Measurements from ENCODE around the gene PLPP6.

The PLPP6 gene

GRCh38 chr9:4662989-4663792 is 1.1 kb downstream of the PLPP6 start:
- DNase-seq (ENCODE audit: low read depth) = no peak

GRCh38 chr9:4663956-4664355 is 1.9 kb downstream of the PLPP6 start:
- DNase-seq (ENCODE audit: low read depth) = no peak

- DNase-seq (ENCODE audit: low read depth) = no peak
Measured at GRCh38 chr9:4665357-4665756, 3.3 kb downstream of the PLPP6 start.

DNA sequence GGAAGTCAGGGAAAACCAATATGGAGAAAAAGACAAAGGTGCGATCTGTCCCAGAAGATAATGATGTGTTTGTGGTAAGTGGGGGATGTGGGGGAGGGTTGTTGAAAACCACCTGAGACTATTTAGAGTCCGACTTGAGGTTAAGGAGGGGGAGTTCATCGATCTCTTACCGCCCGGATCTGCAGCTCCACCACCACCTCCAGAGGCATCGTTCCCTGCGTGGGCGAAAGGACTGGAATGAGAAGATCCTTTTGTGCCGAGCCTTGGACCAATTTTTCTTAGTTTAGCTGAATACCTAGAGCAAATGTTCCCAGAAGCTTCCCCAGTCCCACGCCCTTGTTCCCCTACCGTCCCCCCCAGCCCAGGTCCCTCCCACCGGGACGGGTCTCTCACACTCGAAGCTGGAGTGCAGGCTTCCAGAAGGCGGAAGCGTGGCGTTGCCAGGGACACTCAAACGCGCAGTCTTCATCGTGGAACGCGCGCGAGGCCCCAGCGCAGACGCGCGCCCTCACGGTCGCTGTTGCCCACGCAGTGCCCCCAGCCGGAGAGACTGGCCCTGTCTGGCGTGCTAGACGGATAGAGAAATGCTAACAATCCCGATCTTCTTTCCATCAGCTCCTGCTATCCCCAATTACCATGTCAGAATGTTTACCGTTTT is 4.1 kb downstream of the PLPP6 start, which contains the start of gene SPATA6L:
Gene SPATA6L (minus strand): TSS at position 439 of the 658 bp plus-strand sequence. CDS start 230 bp downstream, at position 209.
- no peak for DNase-seq (ENCODE audit: low read depth)

DNA sequence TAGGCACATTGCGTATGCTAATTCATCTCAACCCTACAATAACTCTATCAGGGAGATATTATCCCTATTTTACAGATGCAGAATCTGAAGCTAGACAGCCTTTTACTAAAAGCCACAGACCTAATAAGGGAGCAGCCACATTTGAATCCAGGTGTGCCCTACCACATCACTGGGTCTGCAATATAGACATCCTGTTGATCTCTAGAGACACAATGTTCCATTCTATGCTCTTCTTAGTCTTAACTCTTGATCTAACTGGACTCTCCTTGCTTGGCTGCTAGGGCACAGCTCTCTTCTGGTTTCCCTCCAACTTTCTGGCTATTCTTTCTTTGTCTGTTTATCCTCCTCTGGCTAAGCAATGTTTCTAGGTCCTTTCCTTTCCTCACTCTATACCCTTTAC is 5.6 kb downstream of the PLPP6 start:
- DNase-seq (ENCODE audit: low read depth) = no peak

GRCh38 chr9:4668604-4669003 is 6.5 kb downstream of the PLPP6 start:
- no peak for DNase-seq (ENCODE audit: low read depth)

- no peak for DNase-seq (ENCODE audit: low read depth)
Measured at GRCh38 chr9:4669890-4670289, 7.8 kb downstream of the PLPP6 start.

- DNase-seq (ENCODE audit: low read depth) = no peak
Measured at GRCh38 chr9:4670591-4670990, 8.5 kb downstream of the PLPP6 start.

DNA sequence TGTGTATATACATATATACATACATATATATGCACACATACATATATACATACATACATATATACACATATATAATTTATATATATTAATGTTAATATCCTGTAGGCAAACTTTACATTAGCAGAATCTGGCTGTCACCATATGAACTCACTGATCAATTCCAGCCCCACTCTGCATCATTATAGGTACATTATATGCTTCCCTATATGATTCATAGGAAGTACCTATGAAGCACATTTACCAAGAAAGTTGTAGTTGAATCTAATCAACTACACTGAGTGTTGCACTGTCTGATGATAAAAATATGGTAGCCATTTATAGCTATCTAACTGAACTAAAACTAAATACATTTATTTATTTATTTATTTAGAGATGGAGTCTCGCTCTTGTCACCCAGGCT is 9.6 kb downstream of the PLPP6 start:
- no peak for DNase-seq (ENCODE audit: low read depth)

GRCh38 chr9:4674783-4675182 is 12.7 kb downstream of the PLPP6 start:
- peak; percentile 91 for DNase-seq (ENCODE audit: low read depth)

DNA sequence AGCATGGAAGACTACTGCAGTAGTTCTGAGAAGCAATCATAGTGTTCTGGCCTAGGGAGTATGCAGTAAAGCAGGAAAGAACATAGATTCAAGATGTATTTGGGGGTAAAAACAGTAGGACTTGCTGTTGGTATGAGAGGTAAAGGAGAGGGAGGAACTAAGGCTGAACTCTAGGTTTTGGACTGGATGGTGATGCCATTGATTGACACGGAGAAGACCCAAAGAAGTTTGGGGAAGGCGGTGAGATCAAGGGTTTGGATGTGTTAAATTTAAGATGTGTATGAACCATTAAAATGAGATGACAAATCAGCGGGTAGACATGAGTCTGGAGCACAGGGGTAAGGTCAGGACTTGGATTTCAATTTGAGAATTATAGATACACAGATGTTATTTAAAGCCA is 15.3 kb downstream of the PLPP6 start:
- no peak for DNase-seq (ENCODE audit: low read depth)

- no peak for DNase-seq (ENCODE audit: low read depth)
Measured at GRCh38 chr9:4678679-4679267, 16.7 kb downstream of the PLPP6 start.

- peak; percentile 71 for DNase-seq (ENCODE audit: low read depth)
Measured at GRCh38 chr9:4679268-4680172, 17.4 kb downstream of the PLPP6 start, which contains the start of gene CDC37L1. CDC37L1 (plus strand) TSS chr9:4679569; CDS start chr9:4679768, 199 bp downstream.

GRCh38 chr9:4680173-4680525 is 18.1 kb downstream of the PLPP6 start:
- no peak for DNase-seq (ENCODE audit: low read depth)

- DNase-seq (ENCODE audit: low read depth) = peak; percentile 67
Measured at GRCh38 chr9:4680750-4681149, 18.7 kb downstream of the PLPP6 start.

GRCh38 chr9:4684820-4685219 is 22.7 kb downstream of the PLPP6 start:
- no peak for DNase-seq (ENCODE audit: low read depth)

DNA sequence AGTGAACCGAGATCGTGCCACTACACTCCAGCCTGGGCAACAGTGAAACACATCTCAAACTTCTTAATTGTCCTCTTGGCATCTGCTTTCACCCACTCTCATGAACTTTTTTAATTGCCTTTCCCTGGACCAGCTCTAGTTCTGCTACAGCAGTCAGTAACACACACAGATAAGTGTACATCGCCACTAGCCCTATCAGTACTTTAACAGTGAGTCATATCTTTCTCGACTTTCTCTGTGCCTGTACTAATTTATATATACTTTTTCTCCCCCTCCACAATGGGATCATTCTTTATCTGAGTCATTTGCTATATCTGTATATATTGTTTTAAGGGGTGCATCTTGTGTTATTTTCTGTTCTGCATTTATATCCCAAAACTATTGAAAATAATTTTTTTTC is 24.0 kb downstream of the PLPP6 start:
- DNase-seq (ENCODE audit: low read depth) = no peak

GRCh38 chr9:4686584-4686983 is 24.5 kb downstream of the PLPP6 start:
- no peak for DNase-seq (ENCODE audit: low read depth)

DNA sequence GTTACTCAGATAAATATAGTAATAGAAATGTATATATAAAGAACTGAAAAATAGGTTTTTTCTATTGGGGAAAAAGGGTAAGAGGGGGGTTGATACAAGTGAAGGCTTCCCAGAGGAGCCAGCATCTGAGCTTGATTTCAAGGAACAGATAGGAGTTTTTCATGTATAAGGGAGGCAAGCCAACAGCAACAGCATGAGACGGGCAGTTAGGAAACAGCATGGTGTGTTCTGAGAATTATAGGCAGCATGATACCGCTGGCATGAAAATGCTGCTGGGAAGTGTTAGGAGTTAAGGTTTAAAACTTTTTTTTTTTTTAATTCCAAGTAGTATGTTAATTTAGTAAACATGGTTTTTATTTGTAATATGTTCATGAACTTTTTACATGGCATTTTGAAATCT is 26.9 kb downstream of the PLPP6 start:
- DNase-seq (ENCODE audit: low read depth) = no peak

GRCh38 chr9:4689687-4690104 is 27.6 kb downstream of the PLPP6 start:
- no peak for DNase-seq (ENCODE audit: low read depth)

DNA sequence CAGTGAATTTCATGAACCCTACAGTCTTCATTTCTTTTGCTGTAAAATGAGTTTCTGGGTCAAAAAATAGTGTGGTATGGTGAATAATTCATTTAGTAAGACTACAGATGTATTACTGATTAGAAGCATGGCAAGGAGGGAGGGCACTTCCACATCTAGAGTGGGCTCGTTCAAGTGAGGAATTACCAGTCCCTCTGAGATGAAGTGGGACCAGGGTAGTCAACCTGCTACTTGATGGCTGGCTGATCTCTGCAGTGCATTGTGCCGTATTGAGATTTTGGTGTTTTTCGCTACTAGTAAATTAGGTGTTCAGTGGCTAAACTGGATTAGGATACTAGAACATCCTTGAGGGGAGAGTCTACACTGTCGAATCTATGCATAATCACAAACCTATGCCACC is 28.1 kb downstream of the PLPP6 start:
- no peak for DNase-seq (ENCODE audit: low read depth)

DNA sequence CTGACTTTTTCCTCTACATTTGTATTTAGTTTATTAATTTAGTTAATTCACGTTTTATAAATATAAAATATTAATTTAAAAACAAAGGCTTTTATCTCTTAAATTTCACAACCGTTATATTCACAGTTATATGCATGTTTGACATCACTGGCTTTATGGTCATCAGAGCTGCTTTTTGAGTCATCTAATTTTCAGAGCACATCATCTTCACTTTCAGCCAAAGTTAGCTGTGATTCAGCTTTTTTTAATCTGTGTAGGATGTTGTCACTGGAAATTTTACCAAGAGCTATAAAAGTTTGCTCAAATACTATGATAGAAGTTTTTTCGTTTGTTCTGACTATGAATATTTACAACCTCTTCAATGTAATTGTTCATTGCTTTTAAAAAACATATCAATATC is 29.7 kb downstream of the PLPP6 start:
- peak; percentile 55 for DNase-seq (ENCODE audit: low read depth)
